Measurements from ENCODE around the gene ADARB1. TPM values are rescaled to one million over a fixed set of nuclear protein-coding genes. Genes with fewer than 3 reads are reported as not detected.
A peak's percentile ranks its signal among the peaks of the same experiment; 100 is the strongest.
"Not testable (repeated sequence)": the region's sequence is repeated elsewhere in the genome, so short reads cannot be mapped to it uniquely, and the experiment has no call there.

Gene ADARB1
- total RNA-seq, 1 experiment from 2014 or later = 5.0 TPM

GRCh38 chr21:45114475-45114874, 40.1 kb downstream of the ADARB1 start:
- no peak for DNase-seq (ENCODE audit: low read depth)

GRCh38 chr21:45115141-45115540, 40.8 kb downstream of the ADARB1 start:
- no peak for DNase-seq (ENCODE audit: low read depth)

- DNase-seq (ENCODE audit: low read depth) = no peak
Measured at GRCh38 chr21:45116066-45116465, 41.7 kb downstream of the ADARB1 start.

- DNase-seq (ENCODE audit: low read depth) = no peak
Measured at GRCh38 chr21:45117314-45117713, 42.9 kb downstream of the ADARB1 start.

GRCh38 chr21:45118099-45118498, 43.7 kb downstream of the ADARB1 start:
- DNase-seq (ENCODE audit: low read depth) = no peak

- DNase-seq (ENCODE audit: low read depth) = no peak
Measured at GRCh38 chr21:45119812-45120211, 45.4 kb downstream of the ADARB1 start.

- DNase-seq (ENCODE audit: low read depth) = no peak
Measured at GRCh38 chr21:45120975-45121374, 46.6 kb downstream of the ADARB1 start.

- no peak for DNase-seq (ENCODE audit: low read depth)
Measured at GRCh38 chr21:45122030-45122429, 47.6 kb downstream of the ADARB1 start.

GRCh38 chr21:45122432-45123132, 48.2 kb downstream of the ADARB1 start:
- no peak for DNase-seq (ENCODE audit: low read depth)

GRCh38 chr21:45123440-45123839, 49.1 kb downstream of the ADARB1 start:
- no peak for DNase-seq (ENCODE audit: low read depth)

GRCh38 chr21:45124596-45124995, 50.2 kb downstream of the ADARB1 start:
- no peak for DNase-seq (ENCODE audit: low read depth)

GRCh38 chr21:45125357-45125756, 51.0 kb downstream of the ADARB1 start:
- DNase-seq (ENCODE audit: low read depth) = no peak

- DNase-seq (ENCODE audit: low read depth) = no peak
Measured at GRCh38 chr21:45126204-45126626, 51.8 kb downstream of the ADARB1 start.

- no peak for DNase-seq (ENCODE audit: low read depth)
Measured at GRCh38 chr21:45126983-45127382, 52.6 kb downstream of the ADARB1 start.

GRCh38 chr21:45127937-45128336, 53.6 kb downstream of the ADARB1 start:
- DNase-seq (ENCODE audit: low read depth) = no peak

- DNase-seq (ENCODE audit: low read depth) = peak; percentile 85
Measured at GRCh38 chr21:45128613-45129188, 54.3 kb downstream of the ADARB1 start.

GRCh38 chr21:45129189-45129923, 55.0 kb downstream of the ADARB1 start:
- DNase-seq (ENCODE audit: low read depth) = peak; percentile 78

GRCh38 chr21:45130324-45130774, 56.0 kb downstream of the ADARB1 start:
- peak; percentile 75 for DNase-seq (ENCODE audit: low read depth)

- no peak for DNase-seq (ENCODE audit: low read depth)
Measured at GRCh38 chr21:45131537-45131999, 57.2 kb downstream of the ADARB1 start.

GRCh38 chr21:45132841-45133573, 58.6 kb downstream of the ADARB1 start:
- DNase-seq (ENCODE audit: low read depth) = no peak

- DNase-seq (ENCODE audit: low read depth) = not testable (repeated sequence)
Measured at GRCh38 chr21:45133574-45134278, 59.3 kb downstream of the ADARB1 start.
